HG02759 (cell line): ENCODE data around the gene THSD4.

Experiments used
- ATAC-seq: cut with Tn5 transposase; IDR thresholded peaks from one replicate; pipeline ENCODE4 v1.9.1; 2021; ENCODE audit warnings: mild to moderate bottlenecking, moderate library complexity; ENCODE audit not compliant: unreplicated experiment

Gene THSD4

GRCh38 chr15:71634820-71635560, 519.7 kb downstream of the THSD4 start:
- no peak for ATAC-seq

- no peak for ATAC-seq
These were observed 520.5 kb downstream of the THSD4 start for GRCh38 chr15:71635735-71636134.

GRCh38 chr15:71638876-71639275, 523.6 kb downstream of the THSD4 start:
- no peak for ATAC-seq

- no peak for ATAC-seq
These were observed 524.2 kb downstream of the THSD4 start for GRCh38 chr15:71639471-71639870.

GRCh38 chr15:71643918-71644317, 528.6 kb downstream of the THSD4 start:
- ATAC-seq = no peak

- no peak for ATAC-seq
These were observed 531.7 kb downstream of the THSD4 start for GRCh38 chr15:71646767-71647486.

- ATAC-seq = no peak
These were observed 532.2 kb downstream of the THSD4 start for GRCh38 chr15:71647487-71647808.

- no peak for ATAC-seq
These were observed 532.8 kb downstream of the THSD4 start for GRCh38 chr15:71648095-71648494.

GRCh38 chr15:71649894-71650293, 534.6 kb downstream of the THSD4 start:
- no peak for ATAC-seq

GRCh38 chr15:71650603-71651002, 535.3 kb downstream of the THSD4 start:
- ATAC-seq = no peak

- ATAC-seq = no peak
These were observed 536.5 kb downstream of the THSD4 start for GRCh38 chr15:71651750-71652186.

GRCh38 chr15:71654042-71654719, 538.9 kb downstream of the THSD4 start:
- no peak for ATAC-seq

GRCh38 chr15:71654720-71655174, 539.5 kb downstream of the THSD4 start:
- no peak for ATAC-seq

- no peak for ATAC-seq
These were observed 541.2 kb downstream of the THSD4 start for GRCh38 chr15:71656425-71656824.

- no peak for ATAC-seq
These were observed 541.9 kb downstream of the THSD4 start for GRCh38 chr15:71657141-71657540.

GRCh38 chr15:71658036-71658435, 542.8 kb downstream of the THSD4 start:
- no peak for ATAC-seq

- ATAC-seq = no peak
These were observed 543.8 kb downstream of the THSD4 start for GRCh38 chr15:71658827-71659729.

- no peak for ATAC-seq
These were observed 544.4 kb downstream of the THSD4 start for GRCh38 chr15:71659730-71660067.

- no peak for ATAC-seq
These were observed 545.2 kb downstream of the THSD4 start for GRCh38 chr15:71660501-71660900.

- no peak for ATAC-seq
These were observed 547.0 kb downstream of the THSD4 start for GRCh38 chr15:71662306-71662705.

GRCh38 chr15:71664622-71665021, 549.4 kb downstream of the THSD4 start:
- ATAC-seq = no peak
